Activated CD4-positive, alpha-beta T cell treated with anti-CD3 and anti-CD28 coated beads for 36 hours (primary cell): ENCODE measurements around the gene LSM12. TPM values are rescaled to one million over a fixed set of nuclear protein-coding genes. Genes with fewer than 3 reads are reported as not detected.

Source experiments
- ATAC-seq: fragments of 200-7000 bp; cut with Tn5 transposase; one replicate; pipeline ENCODE4 v1.10.0; 2021; ENCODE audit warnings: mild to moderate bottlenecking, moderate library complexity
- CTCF ChIA-PET: fragments of 350-600 bp; sonication (Branson Sonifier 250); formaldehyde crosslinking; loops from one replicate; lab custom pipeline; 2021; ENCODE audit warnings: antibody characterized with exemption; lab: Charles Lee
- POLR2A ChIA-PET: fragments of 350-600 bp; sonication (Branson Sonifier 250); formaldehyde crosslinking; loops from one replicate; lab custom pipeline; 2021; ENCODE audit warnings: antibody characterized with exemption, inconsistent platforms; lab: Charles Lee
- DNase-seq: peaks from one replicate; pipeline ENCODE4 v3.0.0-alpha.2; 2020
- H3K27ac Mint-ChIP-seq: one replicate; pipeline ENCODE4 v1.8.0; 2021; ENCODE audit warnings: mixed read lengths
- H3K27me3 Mint-ChIP-seq: one replicate; pipeline ENCODE4 v1.8.0; 2021; ENCODE audit warnings: mixed read lengths
- H3K36me3 Mint-ChIP-seq: one replicate; pipeline ENCODE4 v1.8.0; 2021; ENCODE audit warnings: low read depth, mixed read lengths
- H3K4me1 Mint-ChIP-seq: one replicate; pipeline ENCODE4 v1.8.0; 2021; ENCODE audit warnings: mixed read lengths
- H3K4me3 Mint-ChIP-seq: one replicate; pipeline ENCODE4 v1.8.0; 2021; ENCODE audit warnings: mild to moderate bottlenecking, moderate library complexity, mixed read lengths
- H3K9me3 Mint-ChIP-seq: one replicate; pipeline ENCODE4 v1.8.0; 2021; ENCODE audit warnings: low read depth, mixed read lengths
- intact Hi-C, 2 experiments: fragments of 100-400 bp; cut with DNase I in 1 of 2; cut with micrococcal nuclease in 1 of 2; formaldehyde crosslinking; loops; one replicate each; pipeline versions ENCODE4 v1.14.2 to v1.15.1; 2022 to 2024; cut with DNase I, micrococcal nuclease
- total RNA-seq, 2 experiments: library from RNA; stranded (reverse); gene quantifications; one replicate each; pipeline ENCODE4 v1.2.3, GENCODE V29; 2021

LSM12 gene
- total RNA-seq, 2 experiments from 2014 or later: 93.1 to 102 TPM

DNA sequence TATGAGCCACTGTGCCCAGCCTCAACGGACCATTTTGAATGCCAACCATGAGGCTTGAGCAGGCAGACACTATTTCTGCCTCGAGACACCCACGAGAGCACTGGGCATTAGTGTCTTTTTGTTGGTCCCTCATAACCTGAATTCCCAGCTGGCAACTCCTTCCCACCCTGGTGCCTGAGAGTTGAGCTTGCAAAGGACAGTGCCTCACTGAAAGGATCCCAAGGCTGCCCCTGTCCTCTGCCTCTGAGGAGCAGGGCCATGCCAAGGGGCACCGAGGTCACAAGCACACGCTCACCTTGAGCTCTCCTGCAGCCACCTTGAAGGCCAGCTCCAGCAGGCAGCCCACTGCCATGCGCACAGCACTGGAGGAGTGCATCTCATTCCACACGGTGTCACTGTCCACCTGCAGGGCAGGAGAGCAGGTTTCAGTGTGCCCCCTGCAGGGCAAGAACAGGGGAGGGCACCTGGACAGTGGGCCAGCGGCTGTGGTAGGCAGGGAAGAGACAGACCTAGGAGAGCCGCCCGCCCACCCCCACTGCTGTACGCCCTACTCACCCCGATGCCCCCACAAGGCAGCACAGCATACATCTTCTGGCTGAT lies 16.9 kb upstream of the LSM12 start:
- Mint-ChIP-seq H3K9me3 (no peaks in the 10 kb centered on the region), H3K36me3 (peaks cover 11% of the 10 kb centered on the region), H3K27me3 (no peaks in the 10 kb centered on the region), H3K4me1 (peaks cover 15% of the 10 kb centered on the region), H3K27ac (no peak overlapping the region), H3K4me3 (no peak overlapping the region)
- intact Hi-C loops: no loop called here
- DNase-seq: no peak
- ChIA-PET CTCF (interaction anchor here (0.6 to 1.4 kb wide), 3 partner anchors 23 to 31 kb away, joined by 3 to 6 read pairs (median 3); no protein-coding TSS in a partner anchor), POLR2A (no interaction called here)
- ATAC-seq: no peak

DNA sequence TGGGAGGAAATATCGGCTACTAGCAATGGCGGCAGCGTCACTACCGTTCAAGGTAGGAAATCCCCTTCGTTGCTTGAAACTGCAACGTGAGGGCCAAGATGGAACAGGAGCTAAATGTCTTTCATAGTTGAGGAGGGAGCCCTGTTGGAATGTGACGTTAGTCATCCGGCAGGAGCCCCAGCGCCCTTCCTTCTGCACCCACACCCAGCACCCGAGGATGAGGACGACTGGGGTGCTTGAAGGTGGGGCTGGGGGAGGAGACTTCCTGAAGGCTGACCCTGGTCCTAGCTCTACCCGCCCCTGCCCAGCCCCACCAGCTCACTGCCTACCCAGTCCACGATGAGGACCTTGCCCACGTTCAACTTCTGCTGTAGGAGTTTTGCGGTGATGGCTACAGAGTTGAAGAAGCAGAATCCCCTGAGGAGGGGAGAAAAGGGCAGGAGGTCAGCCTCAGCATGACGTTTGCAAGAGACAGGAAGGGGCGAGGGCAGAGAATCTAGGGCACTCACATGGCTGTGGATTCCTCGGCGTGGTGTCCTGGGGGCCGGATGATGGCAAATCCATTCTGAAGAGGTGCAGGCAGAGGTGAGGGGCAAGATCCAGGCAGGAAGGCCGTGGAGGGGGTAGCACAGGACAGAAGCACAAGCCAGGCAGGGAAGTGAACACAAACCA lies 15.9 kb upstream of the LSM12 start:
- ChIA-PET CTCF (no interaction called here), POLR2A (no interaction called here)
- no peak for ATAC-seq
- Mint-ChIP-seq H3K36me3 (peaks cover 11% of the 10 kb centered on the region), H3K4me3 (no peak overlapping the region), H3K27ac (no peak overlapping the region), H3K4me1 (peaks cover 13% of the 10 kb centered on the region), H3K9me3 (no peaks in the 10 kb centered on the region), H3K27me3 (no peaks in the 10 kb centered on the region)
- intact Hi-C loops: no loop called here
- DNase-seq: no peak

DNA sequence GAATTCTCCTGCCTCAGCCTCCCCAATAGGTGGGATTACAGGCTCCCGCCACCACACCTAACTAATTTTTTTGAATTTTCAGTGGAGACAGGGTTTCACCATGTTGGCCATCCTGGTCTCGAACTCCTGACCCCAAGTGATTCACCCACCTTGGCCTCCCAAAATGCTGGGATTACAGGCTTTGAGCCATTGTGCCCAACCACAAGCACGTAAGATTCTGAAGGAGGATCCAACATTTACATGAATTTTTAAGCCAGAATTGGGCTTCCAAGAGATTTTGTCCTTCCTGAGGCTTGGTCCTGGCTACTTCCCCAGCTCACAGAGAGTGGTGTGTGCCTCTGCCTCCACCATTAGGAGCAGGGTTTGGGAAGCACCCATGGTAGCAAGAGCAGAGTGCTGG lies 15.2 kb upstream of the LSM12 start:
- H3K36me3 Mint-ChIP-seq: peaks cover 13% of the 10 kb centered on the region
- H3K9me3 Mint-ChIP-seq: no peaks in the 10 kb centered on the region
- H3K4me3 Mint-ChIP-seq: no peak overlapping the region
- H3K27ac Mint-ChIP-seq: no peak overlapping the region
- no peaks in the 10 kb centered on the region for H3K27me3 Mint-ChIP-seq
- DNase-seq (no peak), ATAC-seq (no peak)
- CTCF ChIA-PET: no interaction called here
- intact Hi-C loops: no loop called here
- H3K4me1 Mint-ChIP-seq: peaks cover 7% of the 10 kb centered on the region
- POLR2A ChIA-PET: no interaction called here

DNA sequence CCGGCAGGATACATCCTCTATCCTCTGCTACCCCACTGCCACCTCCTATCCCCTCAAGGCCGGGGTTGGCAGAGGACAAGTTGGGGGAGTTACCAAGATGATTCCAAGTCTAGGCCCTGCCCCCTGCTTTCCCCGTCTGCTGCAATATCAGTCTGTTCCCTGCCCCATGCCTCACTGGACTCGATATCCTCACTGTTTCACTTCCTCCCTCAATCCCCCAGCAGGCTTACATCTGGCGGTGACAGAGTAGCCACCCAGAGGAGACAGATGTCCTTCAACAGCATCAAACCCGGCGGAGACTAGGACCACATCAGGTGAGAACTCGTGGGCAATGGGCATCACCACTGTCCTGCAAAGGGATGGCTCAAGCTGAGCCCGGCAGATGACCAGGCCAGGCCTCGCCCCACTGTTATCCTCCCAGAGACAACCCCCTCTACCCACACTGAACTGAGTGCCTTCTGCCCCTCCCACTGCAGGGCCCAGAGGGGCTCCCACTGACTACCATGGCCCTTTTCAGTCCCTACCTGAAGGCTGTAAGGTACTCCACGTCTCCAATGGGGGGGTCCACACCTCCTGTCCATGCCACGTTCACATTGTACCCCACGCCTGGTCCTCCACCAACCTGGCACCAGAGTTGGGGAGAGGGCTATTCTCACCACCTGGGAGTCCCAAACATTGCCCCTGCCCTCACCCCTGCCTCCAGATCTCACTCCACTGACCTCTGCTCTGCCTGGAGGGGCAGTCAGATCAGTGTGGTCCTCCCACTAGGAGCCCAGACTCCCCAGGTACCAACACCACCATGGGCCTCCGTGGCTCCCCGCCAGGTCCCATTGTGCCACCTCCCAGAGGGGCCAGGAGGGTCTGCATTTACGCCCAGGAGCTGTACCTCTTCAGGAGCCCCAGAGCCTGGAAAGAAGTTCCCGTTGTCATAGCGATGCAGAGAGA lies 13.7 kb upstream of the LSM12 start:
- H3K4me1 Mint-ChIP-seq: no peaks in the 10 kb centered on the region
- intact Hi-C loops: no loop called here
- DNase-seq (no peak), ATAC-seq (no peak)
- H3K27me3 Mint-ChIP-seq: no peaks in the 10 kb centered on the region
- peaks cover 21% of the 10 kb centered on the region for H3K36me3 Mint-ChIP-seq
- no peaks in the 10 kb centered on the region for H3K9me3 Mint-ChIP-seq
- POLR2A ChIA-PET: no interaction called here
- no peak overlapping the region for H3K4me3 Mint-ChIP-seq
- H3K27ac Mint-ChIP-seq: no peak overlapping the region
- CTCF ChIA-PET: no interaction called here

DNA sequence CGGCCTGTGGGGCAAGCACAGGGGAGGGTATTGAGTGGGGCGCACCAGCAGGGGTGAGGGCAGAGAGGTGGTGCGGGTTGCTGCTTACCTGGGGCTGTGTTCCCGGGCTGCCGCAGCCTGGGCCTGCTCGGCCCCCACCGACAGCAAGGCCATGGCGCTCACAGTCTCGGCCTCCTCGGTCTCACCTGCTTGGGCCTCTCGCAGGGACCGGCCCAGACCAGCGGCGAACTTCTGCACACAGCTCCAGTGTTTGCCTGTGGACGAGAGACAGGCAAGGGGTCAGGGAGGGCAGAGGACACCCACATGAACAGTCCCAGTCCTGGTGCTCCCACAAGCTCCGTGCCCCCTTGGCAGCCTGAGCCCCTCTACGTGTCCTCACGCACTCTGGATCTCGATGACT lies 11.9 kb upstream of the LSM12 start:
- ChIA-PET CTCF (interaction anchor here (0.6 kb wide), 1 partner anchor 56 kb away, joined by 3 read pairs; no protein-coding TSS in a partner anchor), POLR2A (no interaction called here)
- H3K4me1 Mint-ChIP-seq: no peaks in the 10 kb centered on the region
- no peak overlapping the region for H3K27ac Mint-ChIP-seq
- no peaks in the 10 kb centered on the region for H3K27me3 Mint-ChIP-seq
- no peak overlapping the region for H3K4me3 Mint-ChIP-seq
- H3K36me3 Mint-ChIP-seq: peaks cover 21% of the 10 kb centered on the region
- ATAC-seq (no peak), DNase-seq (no peak)
- intact Hi-C loops: no loop called here
- H3K9me3 Mint-ChIP-seq: no peaks in the 10 kb centered on the region

DNA sequence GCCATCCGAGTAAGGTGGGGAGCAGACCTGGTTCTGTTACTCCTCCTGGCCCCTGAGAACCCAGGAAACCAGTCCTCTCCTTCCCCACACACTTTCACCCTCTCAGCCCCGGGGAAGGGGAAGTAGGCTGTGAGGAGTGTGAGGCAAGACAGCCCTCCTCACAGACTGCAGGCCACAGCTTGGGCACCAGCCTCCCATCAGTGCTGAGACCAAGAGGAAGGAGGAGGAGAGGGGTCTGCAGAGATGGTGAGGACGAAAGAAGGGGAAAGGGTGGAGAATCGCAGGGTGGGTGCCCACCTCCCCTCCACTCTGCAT lies 11.1 kb upstream of the LSM12 start:
- ATAC-seq: no peak
- CTCF ChIA-PET: no interaction called here
- H3K4me1 Mint-ChIP-seq: peaks cover 4% of the 10 kb centered on the region

DNA sequence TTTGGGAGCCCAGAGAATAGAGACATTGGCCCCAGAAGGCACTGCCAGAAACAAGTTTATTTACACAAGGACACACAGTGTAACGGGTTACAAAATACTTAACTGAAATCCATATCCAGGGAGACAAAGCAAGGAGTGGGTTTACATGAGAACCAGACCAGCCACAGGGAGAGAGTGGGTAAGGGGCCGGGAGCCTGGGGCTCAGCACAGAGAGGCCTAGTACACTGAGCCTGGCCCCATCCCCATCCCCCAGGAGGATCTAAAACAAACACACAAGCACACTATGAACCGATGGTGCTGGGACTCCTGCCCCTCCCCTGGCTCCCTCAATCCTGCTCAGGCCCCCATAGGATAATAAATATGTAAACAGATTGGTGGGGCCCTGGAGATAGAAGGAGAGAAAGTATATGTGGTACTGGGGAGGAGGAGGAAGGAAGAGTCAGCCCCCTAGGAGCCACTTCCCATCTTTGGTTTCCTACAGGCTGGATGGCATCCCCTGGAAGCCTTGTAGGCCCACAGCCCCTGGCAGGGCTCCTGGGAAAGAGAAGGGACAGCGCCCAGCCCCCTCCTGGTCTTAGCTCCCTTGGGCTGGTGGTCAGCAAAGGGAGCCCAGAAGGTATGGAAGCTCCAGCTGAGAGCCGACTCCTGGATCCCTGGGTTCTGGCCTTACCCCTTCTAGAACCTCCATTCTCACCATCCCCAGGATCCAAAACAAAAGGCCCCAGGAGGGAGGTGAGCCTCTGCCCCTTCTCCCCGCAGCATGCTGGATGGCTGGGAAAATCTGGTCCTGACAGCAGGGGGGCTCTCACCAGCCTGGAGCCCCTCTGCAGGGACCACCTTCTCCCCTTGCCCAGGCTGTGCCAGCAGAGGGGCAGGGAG lies 10.5 kb upstream of the LSM12 start:
- Mint-ChIP-seq H3K27ac (no peak overlapping the region), H3K4me3 (no peak overlapping the region), H3K27me3 (no peaks in the 10 kb centered on the region), H3K9me3 (no peaks in the 10 kb centered on the region), H3K36me3 (peaks cover 17% of the 10 kb centered on the region), H3K4me1 (peaks cover 6% of the 10 kb centered on the region)
- ATAC-seq: no peak
- ChIA-PET CTCF (no interaction called here), POLR2A (no interaction called here)
- DNase-seq: no peak
- intact Hi-C loops: no loop called here

More for the DNA sequence above, 11.1 kb upstream of the LSM12 start:
- H3K36me3 Mint-ChIP-seq: peaks cover 17% of the 10 kb centered on the region
- H3K27me3 Mint-ChIP-seq: no peaks in the 10 kb centered on the region
- intact Hi-C loops: no loop called here
- H3K27ac Mint-ChIP-seq: no peak overlapping the region
- POLR2A ChIA-PET: no interaction called here
- no peak for DNase-seq
- H3K4me3 Mint-ChIP-seq: no peak overlapping the region
- H3K9me3 Mint-ChIP-seq: no peaks in the 10 kb centered on the region

DNA sequence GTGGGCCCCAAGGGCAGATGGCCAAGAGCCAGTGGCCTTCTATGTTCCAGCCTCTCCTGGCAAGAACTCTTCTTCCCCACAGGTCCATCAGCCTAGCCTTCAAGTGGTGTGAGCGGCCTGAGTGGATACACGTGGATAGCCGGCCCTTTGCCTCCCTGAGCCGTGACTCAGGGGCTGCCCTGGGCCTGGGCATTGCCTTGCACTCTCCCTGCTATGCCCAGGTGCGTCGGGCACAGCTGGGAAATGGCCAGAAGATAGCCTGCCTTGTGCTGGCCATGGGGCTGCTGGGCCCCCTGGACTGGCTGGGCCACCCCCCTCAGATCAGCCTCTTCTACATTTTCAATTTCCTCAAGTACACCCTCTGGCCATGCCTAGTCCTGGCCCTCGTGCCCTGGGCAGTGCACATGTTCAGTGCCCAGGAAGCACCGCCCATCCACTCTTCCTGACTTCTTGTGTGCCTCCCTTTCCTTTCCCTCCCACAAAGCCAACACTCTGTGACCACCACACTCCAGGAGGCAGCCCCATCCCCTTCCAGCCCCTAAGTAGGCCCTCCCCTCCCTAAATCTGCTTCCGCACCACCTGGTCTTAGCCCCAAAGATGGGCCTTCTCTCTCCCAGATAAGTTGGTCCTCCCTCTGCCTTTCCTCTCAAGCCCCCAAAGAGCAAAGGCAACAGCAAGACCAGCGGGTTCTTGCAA lies 9.3 kb upstream of the LSM12 start:
- no peak overlapping the region for H3K4me3 Mint-ChIP-seq
- H3K9me3 Mint-ChIP-seq: no peaks in the 10 kb centered on the region
- H3K4me1 Mint-ChIP-seq: peaks cover 11% of the 10 kb centered on the region
- intact Hi-C loops: no loop called here
- H3K27me3 Mint-ChIP-seq: no peaks in the 10 kb centered on the region
- CTCF ChIA-PET: no interaction called here
- no peak for ATAC-seq
- no peak overlapping the region for H3K27ac Mint-ChIP-seq
- POLR2A ChIA-PET: no interaction called here
- H3K36me3 Mint-ChIP-seq: peaks cover 17% of the 10 kb centered on the region
- DNase-seq: no peak

DNA sequence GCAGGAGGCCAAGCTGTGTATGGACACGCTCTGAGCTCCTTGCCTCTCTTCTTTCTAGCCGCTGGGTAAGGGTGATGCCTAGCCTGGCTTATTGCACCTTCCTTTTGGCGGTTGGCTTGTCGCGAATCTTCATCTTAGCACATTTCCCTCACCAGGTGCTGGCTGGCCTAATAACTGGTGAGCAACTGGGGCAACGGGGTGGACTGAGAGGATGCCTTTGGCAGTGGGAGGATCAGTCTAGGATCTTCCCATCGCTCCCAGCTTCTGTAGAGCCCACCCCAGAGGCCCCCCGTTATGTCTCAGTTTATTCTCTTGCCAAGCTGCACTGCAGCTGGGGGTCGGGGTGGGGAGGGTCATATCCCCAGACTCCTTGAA lies 8.4 kb upstream of the LSM12 start:
- no peak for DNase-seq
- H3K4me3 Mint-ChIP-seq: no peak overlapping the region
- ATAC-seq: no peak
- no peaks in the 10 kb centered on the region for H3K9me3 Mint-ChIP-seq
- intact Hi-C loops: loop anchor here (5.0 kb wide), 2 partner anchors 47 to 298 kb away; partner anchors contain the start of genes DUSP3 (in 1 of the 2) and HDAC5 (in 1 of the 2)
- no peak overlapping the region for H3K27ac Mint-ChIP-seq
- peaks cover 17% of the 10 kb centered on the region for H3K36me3 Mint-ChIP-seq
- H3K4me1 Mint-ChIP-seq: peaks cover 17% of the 10 kb centered on the region
- no peaks in the 10 kb centered on the region for H3K27me3 Mint-ChIP-seq
- POLR2A ChIA-PET: interaction anchor here (0.5 to 0.6 kb wide), 2 partner anchors 69 to 91 kb away, joined by 3 to 7 read pairs; no protein-coding TSS in a partner anchor
- CTCF ChIA-PET: interaction anchor here (0.6 kb wide), 1 partner anchor 168 kb away, joined by 5 read pairs; no protein-coding TSS in a partner anchor

DNA sequence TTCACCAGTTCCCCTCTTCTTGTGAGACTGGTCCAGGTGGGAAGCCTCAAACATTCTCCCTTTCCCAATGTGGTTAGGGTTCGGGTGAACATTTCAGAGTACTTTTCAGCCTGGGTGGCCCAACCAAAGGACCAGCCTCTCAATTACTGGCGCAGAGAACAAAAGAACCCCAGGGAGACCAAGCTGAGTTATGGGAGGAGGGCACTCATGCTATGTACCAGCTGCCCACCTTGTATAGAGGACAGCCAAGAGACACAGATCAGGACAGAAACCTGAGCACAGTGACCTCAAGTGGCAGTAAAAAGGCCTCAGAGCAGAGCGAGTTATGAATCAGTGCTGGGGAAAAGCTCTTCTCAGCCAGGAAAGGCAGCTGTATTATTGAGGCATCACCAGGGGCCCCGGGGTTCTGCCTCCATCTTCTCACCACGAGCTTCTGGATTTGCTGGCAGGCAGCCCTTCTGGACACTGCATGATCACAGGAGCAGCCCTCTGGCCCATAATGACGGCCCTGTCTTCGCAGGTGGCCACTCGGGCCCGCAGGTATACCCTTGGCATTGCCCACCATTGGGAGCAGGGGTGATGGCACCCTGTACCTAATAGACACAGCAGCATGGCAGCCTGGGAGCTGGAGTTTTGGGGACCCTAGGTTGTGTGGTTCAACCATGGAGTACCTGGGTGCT lies 7.9 kb upstream of the LSM12 start:
- no peaks in the 10 kb centered on the region for H3K27me3 Mint-ChIP-seq
- intact Hi-C loops: loop anchor here (5.0 kb wide), 2 partner anchors 48 to 297 kb away; partner anchors contain the start of genes DUSP3 (in 1 of the 2) and HDAC5 (in 1 of the 2)
- CTCF ChIA-PET: interaction anchor here (0.6 kb wide), 1 partner anchor 169 kb away, joined by 5 read pairs; no protein-coding TSS in a partner anchor
- POLR2A ChIA-PET: interaction anchor here (0.5 to 0.6 kb wide), 2 partner anchors 69 to 90 kb away, joined by 3 to 7 read pairs; no protein-coding TSS in a partner anchor
- H3K27ac Mint-ChIP-seq: no peak overlapping the region
- peaks cover 17% of the 10 kb centered on the region for H3K36me3 Mint-ChIP-seq
- H3K4me3 Mint-ChIP-seq: no peak overlapping the region
- no peaks in the 10 kb centered on the region for H3K9me3 Mint-ChIP-seq
- DNase-seq (no peak), ATAC-seq (no peak)
- peaks cover 17% of the 10 kb centered on the region for H3K4me1 Mint-ChIP-seq
